Activated T-cell treated with anti-CD3 and anti-CD28 coated beads for 48 hours (primary cell): Measurements from ENCODE around the gene MMEL1.
"Not testable (repeated sequence)": the region's sequence is repeated elsewhere in the genome, so short reads cannot be mapped to it uniquely, and the experiment has no call there.

ENCODE experiments used
- DNase-seq: peaks from one replicate; pipeline ENCODE4 v3.0.0-alpha.2; 2020; ENCODE audit warnings: low read depth

MMEL1 gene

DNA sequence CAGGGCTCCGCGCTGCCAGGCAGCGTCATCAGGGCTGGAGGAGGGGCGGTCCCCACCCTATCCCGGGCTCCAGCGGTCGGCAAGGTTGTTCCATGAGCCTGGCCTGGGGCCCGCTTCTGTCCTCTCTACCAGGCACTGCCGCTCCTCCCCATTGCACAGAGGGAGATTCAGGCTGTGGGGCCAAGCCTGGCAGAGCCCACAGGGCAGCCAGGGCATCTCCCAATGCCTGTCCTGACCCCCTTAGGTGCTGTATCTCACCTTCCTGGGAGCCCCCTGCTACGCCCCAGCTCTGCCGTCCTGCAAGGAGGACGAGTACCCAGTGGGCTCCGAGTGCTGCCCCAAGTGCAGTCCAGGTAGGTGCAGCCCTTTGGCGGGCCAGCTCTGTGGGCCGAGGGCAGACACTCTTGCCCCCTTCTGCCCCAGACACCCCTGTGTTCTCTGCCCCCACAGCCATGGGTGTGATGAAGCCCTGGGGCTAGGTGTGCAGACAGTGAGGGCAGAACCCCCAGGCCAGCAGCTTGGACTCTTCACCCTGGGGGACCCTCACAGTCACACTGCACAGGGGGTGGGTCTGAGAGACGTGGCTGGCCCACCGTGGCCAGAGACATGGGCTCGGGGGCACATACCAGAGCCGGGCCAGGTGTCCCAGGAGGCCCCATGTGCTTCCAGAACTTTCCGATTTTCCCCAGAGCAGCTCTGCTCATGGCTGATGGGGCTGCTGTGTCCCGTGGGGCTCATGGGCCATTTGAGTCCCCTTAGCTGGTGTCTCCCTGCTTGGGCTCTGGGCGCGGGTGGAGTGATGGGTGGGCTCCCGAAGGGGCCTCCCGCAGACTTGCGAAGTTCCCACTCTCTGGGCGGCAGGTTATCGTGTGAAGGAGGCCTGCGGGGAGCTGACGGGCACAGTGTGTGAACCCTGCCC, 75.1 kb downstream of the MMEL1 start:
- DNase-seq: no peak

DNA sequence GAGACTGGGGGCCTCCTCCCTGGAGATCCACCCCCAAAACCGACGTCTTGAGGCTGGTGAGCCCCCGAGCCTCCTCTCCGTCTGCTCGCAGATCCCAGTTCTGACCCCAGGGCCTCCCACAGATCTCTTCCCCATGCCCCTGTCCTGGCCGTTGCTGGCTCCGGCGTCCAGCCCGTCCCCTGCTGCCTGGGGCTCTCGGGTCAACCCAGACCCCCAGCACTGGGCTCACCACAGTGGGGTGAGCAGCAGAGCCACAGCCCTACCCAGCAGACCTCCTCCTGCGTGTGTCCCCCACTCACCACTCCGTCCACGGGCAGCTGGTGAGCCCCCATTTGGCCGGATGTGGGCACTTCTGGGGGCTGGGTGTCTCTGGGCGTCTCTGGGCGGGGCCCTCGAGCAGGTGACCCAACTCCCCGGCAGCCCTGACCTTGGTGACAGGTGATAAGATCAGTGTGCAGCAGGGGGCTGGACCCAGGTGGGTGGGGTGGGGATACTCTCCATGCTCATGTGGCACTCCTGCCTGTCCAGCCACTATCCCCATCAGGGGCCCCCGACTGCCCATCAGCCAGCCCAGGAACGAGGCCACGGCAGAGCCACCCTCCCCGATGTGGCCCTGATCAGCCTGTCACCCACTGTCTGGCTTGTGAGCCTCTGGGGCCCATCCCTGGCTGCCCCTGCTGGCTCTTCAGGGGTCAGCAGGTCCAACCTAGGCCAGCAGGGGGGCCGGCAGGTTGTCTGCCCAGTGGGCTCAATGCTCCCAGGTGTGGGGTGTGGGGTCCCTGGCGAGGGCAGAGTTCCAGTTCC, 75.9 kb downstream of the MMEL1 start:
- DNase-seq: peak; percentile 31

DNA sequence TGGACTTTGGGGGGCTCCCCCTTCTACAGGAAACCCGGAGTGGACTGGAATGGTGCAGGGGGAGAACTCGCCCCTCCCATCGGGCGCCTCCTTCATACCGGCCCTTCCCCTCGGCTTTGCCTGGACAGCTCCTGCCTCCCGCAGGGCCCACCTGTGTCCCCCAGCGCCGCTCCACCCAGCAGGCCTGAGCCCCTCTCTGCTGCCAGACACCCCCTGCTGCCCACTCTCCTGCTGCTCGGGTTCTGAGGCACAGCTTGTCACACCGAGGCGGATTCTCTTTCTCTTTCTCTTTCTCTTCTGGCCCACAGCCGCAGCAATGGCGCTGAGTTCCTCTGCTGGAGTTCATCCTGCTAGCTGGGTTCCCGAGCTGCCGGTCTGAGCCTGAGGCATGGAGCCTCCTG, 76.5 kb downstream of the MMEL1 start, which contains the start of gene TNFRSF14:
TSS of gene TNFRSF14 (plus strand) at position 95 of the 401 bp plus-strand sequence. CDS start at position 389, 294 bp downstream.
- DNase-seq: peak; percentile 57

DNA sequence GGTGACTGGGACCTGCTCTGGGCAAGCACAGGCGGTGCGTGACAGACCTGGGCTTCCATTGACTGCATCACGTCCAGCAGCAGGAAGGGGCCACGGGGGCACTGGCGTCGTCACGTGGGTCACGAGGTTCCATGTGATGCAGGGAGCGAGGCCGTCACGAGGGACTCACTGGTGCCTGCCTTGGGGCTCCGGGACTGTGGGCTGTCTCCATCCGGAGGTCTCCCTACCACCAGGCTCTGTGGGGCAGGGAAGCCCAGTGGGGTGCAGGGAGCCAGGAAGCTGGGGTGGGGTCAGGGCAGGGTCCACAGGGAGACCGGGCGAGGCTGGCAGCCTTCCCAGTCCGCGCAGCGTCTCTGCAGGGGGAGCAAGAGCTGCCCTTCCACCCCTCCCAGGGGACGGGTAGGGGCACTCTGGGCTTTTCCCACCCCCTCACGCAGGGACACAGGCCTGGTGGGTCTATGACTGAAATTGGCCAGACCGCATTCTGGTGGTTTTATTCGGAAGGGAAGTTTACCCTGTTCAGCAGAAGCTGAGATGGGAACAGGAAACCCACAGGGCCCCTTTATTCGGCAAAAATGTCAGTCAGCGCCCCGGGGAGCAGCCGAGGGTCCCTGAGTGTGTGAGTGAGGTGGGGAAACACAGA, 77.1 kb downstream of the MMEL1 start:
- DNase-seq: peak; percentile 72

DNA sequence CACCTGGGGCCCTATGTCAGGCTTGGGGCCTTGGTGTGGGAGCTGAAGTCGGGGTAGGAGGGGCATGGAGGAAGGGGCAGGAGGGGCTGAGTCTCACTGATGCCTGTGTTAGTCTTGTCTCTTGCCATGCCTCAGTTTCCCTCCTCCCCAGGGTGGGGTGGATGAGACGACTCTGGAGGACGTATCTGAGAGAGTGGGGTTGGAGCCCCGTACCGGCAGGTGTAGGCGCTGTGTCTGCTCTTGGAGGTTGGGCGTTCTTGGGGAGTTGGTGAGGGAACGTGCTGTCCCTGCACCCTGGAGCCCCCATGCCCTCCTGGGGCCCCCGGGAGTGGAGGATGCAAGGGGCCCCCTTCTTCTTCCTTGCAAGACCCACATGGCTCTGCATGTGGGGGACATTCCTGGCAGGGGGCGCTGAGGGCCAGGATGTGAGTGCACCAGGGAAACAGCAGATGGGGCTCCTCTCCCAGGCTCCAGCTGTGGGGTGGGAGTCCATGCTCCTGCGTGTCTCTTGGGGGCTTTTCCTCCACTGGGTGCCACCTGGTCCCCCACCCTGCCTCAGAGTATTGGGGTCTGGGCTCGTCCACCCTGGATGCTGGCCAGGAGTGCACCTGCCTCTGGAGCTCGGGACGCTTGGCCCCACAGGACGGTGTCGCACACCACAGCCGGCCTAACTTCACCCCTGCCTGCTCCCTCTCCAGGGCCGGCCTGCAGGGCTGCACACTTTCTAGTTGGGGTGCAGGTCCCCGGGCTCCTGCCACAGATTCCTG, 78.0 kb downstream of the MMEL1 start:
- peak; percentile 18 for DNase-seq

DNA sequence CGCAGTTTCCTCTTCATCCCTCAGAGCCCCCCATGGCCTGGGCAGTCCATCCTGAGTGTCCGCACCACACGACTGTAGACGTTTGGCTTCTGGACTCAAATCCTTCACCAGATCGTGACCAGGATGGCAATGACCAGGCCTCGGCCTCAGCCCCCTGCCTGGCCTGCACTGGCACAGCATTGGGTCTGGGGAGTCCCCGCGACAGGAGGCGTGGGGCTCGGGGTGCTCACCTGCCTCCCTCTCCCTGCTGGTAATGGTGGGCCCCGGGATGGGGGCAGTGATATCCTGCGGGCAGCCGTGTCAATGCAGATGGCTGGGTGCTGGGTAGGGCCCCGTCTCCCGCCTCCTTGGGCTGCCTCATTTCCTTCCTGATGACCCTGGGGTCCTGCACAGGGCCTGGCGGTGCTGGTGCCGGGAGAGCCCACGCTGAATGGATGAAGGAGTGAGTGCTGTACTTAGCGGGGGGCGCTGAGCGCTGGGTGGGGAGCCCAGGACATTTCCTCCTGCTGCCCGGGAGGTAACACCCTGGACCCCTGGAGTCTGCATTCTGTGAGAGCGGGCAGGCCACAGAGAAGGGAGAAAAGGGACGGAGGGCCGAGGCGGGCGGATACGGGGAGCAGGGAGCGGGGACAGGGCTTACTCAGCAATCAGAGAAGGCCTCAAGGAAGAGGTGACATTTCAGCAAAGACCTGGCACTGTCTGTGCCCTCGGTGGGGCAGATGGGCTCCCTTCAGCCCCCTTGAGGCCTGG, 78.8 kb downstream of the MMEL1 start:
- DNase-seq: no peak

DNA sequence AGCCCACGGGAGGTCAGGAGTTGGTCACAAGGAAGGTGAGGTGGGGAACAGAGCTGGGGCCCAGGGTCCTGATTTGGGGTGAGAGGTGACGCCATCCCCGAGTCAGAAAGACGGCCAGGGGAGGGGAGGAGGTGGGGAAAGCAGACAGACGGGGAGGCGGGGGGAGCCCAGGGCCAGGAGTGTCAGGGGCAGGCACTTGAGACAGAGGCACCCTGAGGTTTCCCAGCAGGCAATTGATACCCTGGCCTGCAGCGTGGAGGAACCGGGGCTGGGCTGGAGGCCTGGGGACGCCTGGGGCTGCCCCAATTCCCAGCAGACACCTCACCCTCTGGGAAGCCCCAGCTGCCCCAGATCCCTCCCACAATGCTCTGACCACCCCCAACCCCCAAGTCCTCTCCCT, 79.7 kb downstream of the MMEL1 start:
- not testable (repeated sequence) for DNase-seq

DNA sequence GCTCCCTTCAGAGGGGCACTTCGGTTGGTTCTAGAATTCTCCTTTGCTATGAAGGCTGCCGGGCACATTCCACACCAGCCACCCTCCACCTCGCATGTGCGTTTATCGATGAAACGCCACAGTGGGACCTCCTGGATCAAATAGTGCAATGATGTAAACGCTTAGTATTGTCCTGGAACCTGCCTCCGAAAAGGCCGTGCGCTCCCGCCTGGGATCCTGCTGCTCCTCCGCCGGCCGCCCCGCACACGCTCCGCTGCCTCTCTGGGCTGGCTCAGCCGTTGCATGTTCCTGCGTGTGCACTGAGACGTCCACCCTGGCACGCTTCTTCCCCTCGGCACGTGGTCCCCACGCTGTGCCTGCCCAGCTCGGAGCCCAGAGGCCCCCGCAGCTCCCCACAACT, 80.6 kb downstream of the MMEL1 start:
- no peak for DNase-seq

DNA sequence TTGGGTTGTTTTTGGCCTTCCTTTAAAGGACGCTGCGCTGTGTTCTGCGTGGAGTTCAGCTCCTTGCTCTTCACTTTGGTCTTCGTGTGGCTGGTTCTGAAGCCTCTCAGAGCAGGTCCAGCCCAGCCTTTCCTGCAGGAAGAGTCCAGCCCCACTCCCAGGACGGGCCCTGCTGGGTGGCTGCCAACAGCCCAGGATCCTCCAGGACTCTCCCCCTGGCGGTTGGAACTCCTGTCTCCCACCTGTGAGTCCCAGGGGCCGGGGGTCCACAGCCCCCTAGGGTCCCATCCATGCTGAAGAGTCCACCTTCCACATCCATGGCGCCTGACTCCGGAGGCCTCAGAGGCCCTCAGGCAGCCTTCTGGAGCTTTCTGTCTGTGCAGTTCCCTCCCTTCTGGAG, 81.3 kb downstream of the MMEL1 start:
- not testable (repeated sequence) for DNase-seq

DNA sequence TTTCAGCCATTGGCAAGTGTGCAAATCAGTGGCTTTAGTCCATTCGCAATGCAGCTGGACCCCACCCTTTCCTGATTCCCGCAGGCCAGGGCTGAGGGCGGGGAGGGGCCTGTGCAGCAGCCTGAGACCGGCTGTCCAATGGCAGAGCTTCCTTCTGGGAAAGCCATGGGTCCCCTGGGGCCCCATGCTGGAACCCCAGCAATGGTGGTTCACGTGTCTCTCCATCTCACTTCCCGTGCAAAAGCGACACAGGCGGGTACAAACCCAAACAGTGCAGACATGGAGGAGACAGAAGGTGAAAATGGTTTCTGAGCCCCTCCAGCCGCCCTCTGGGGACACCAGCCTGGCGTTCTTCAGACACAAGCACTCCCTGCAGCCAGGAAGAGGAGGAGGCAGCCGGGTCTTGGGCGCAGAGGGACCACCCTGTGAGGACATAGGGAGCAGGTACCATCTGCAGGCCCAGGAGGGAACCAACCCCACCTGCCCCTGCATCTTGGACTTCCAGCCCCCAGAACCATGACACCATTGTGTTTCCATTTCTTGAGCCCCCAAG, 82.4 kb downstream of the MMEL1 start:
- DNase-seq: not testable (repeated sequence)

DNA sequence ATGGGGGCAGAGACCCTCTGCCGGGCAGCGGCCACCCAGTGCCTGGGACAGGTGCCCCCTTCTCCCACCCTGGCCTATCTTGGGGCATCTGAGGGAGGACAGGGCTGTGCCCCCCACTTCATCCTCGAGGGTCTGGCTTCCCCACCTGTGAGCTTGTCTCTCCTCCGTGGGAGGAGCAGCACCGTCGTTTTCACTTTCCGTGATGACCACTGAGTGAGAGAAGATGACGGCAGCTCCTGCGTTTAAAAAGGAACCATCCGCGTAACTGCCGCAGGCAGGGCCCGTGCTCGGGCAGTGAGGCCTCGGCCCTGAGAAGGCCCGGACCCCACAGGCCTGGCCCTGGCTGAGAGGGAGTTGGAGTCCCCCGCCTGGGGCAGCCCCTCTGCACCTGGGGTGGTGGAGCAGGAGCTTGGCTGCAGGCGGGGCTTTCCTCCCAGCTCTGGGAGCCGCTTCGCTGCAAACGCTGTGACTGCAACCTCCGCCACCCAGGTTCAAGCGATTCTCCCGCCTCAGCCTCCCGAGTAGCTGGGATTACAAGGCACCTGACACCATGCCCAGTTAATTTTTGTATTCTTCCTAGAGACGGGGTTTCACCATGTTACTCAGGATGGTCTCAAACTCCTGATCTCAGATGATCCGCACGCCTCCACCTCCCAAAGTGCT, 83.3 kb downstream of the MMEL1 start:
- DNase-seq: not testable (repeated sequence)

DNA sequence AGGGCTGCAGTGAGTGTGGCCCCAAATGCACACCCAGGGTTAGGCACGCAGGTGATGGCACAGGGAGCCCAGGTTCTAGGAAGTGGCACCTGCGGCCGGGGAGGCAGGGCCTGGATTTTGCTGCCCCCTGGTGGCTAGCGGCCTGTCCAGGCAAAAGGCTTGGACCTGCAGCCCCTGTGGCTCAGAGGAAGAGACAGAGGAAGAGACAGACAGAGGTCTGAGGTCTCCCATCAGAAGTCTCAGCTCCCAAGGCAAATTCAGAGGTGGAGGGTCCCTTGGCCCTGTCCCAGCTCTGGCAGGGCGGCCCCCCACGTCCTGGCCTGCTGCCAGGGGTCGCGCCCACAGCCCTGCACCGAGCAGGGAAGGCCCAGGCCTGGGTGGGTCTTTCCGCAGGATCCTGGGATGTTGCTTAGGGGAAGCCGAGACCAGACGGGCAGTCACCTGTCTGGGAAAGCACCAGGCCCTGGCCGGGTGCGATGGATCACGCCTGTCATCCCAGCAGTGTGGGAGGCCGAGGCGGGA, 84.7 kb downstream of the MMEL1 start:
- DNase-seq: peak; percentile 81

DNA sequence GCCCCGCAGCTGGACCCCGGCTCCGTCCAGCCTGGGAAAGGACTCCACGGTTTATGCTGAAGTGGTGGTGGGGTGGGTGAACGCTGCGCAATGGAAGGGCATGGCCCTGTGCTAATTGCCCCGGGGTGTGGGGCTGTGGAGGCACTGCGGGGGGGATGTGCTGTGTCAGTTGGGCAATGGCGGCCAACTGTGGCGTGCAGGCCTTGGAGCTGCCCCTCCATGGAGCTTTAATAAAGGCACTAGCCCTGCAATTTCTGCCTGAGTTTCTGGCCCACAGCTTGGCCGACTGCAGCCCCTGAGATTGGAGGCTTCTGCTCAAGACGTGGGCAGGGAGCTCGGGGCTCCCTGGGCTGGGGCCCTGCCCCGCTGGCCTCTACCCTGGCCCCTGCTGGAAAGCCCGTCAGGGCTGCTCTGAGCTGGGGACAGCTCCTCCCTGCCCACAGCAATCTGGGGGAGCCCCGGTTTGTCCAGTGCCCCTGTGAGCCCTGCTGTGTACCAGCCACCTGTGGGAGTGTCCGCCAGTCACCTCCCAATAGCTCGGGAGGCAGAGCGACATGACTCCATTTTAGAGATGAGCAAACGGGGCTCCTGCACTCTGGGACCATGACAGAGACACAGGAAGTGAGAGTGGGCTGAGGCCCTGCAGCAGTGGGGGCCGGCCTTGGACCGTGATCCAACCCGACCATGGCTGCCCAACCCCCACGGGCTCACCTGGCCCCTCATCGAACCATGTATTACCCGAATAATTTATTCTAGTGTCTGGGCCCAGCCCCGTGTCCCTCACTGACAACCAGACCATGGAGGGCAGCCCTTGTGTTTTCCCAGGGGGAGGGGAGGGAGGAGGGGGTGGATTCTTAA, 85.4 kb downstream of the MMEL1 start:
- DNase-seq: peak; percentile 63

DNA sequence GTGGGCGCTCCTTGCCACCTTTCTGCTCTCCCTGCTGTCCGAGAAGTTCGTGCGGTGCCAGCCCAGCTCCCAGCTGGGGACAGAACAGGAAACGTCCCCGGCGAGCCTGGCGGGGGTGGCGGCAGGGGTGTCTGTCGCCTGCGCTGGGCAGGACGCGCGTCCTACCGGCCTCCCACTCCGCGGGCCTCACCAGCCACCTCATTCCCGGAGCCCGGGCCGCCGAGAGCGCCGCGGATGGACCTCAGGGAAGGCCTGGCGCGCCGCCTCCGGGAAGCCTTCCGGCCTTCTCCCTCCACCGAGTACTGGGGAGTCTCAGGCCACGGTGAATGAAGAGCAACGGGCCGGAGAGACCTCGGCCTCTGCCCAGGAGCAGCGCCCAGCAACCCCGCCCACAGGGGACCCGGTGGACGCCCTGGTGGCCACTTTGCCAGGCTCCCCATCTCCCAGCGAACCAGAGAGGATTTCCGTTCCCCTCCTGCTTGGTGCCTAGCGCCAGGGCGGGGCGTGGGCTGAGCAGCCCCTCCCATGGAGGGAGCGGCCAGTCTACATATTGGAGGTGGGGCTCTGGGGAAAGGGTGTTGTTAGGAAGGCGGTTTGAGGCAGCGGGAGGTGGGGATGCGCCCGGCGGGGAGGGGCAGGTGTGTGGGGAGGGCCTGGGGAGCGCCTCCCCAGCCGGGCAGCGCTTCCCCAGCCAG, 86.2 kb downstream of the MMEL1 start:
- peak; percentile 85 for DNase-seq

DNA sequence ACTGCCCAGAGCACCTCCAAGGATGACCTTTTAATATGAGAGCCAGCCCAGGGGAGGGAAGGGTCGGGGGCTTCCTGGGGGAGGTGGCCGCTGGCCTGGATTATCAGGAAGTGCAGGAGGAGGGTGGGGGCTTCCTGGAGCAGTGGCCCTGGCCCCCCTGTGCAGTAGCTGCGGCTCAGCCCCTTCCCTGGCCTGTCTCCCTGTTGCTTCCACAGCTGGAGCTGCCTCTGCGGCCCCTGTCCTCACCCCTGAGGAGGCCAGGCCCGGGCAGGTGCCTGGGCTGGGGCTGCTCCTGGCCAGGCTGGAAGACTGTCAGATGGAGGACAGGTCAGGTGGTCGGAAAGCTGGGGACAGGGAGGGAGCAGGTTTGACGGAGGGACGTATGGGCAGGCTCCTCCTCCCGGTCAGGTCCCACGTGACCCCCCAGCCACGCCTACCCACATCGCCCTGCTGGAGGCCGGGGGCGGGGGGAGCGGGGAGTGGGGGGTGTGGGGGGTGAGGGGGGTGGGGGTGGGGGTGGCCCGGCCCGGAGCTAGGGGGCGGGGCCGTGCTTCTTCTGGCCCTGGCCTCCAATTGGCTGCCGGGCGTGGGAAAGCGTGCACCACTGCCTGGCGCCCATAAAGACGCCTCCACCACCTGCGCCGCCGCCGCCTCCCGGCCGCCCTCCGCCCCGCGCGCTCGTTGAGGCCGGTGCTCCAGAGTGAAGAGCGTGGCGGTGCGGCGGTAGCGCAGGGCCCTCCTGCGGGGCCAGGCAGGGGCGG, 86.9 kb downstream of the MMEL1 start:
- DNase-seq: peak; percentile 82

DNA sequence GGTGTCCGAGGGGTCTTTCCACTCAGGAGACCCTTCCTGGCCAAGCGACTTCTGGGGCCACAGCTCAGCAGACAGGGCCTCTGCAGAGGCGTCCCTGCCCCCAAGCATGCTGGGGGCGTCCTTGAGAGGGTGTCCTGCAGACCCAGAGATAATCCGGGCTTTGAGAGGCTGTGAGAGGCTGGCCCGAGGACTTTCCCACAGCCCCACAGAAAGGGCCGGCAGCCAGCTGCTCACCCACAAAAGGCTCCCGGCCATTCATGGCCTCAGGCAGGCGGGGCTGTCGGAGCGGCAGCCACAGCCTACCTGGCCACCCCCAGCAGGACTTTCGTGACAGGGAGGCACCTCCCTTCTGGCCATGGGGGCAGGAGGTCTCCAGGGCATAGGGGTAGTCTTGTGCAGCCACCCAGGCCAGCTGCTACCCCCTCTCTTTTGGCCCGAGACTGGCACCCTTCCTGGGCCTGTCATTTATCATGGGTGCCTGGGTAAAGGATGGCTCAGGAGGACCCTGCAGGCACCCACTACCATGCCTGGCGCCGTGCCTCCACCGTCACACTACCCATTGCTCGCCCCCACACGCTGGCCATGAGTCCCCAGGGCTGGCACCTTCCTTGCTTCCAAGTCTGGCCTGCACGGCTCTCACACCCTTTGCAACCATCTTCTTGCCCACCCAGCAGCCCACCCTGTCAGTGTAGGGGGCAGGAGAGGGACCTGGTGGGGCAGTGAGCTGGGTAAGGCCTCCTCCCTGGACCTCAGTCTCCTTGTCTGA, 87.8 kb downstream of the MMEL1 start:
- no peak for DNase-seq
